HepG2 (cell line): ENCODE results near the gene SLC23A2. TPM values are rescaled to one million over a fixed set of nuclear protein-coding genes. Genes with fewer than 3 reads are reported as not detected.

ENCODE experiments used
- ATAC-seq: fragments of 200-7000 bp; cut with Tn5 transposase; 3 replicates; pipeline ENCODE4 v1.9.1; 2020; ENCODE audit warnings: mild to moderate bottlenecking, moderate library complexity
- BruUV-seq: library from RNA; stranded (reverse); fragments of 400-500 nt; replicated peaks from 2 replicates; lab custom pipeline; 2021; lab: Mats Ljungman, UMichigan
- CTCF ChIA-PET: fragments of 300-600 bp; formaldehyde crosslinking; extraction: SDS; loops from one replicate; lab custom pipeline; 2021; ENCODE audit warnings: low total read pairs, inconsistent platforms, low intra/inter-chr PET ratio; lab: Yijun Ruan, JAX
- POLR2A ChIA-PET: fragments of 350-600 bp; sonication (Branson Sonifier 250); formaldehyde crosslinking; loops from one replicate; lab custom pipeline; 2020; ENCODE audit warnings: antibody characterized with exemption, inconsistent platforms; lab: Yijun Ruan, JAX
- DNase-seq: peaks from one replicate; pipeline ENCODE4 v3.0.0-alpha.2; 2015; ENCODE audit warnings: low spot score
- FAIRE-seq: peaks from 3 replicates; lab custom pipeline; 2011; peaks lifted over from hg19 to GRCh38; lab: Jason Lieb, UNC
- H2AFZ ChIP-seq: one replicate; pipeline ENCODE4 v1.6.1; 2011; ENCODE audit warnings: low read length, inconsistent platforms
- H3K27ac ChIP-seq: fragments of 300-600 bp; 3 replicates; pipeline ENCODE4 v1.8.0; 2011; ENCODE audit warnings: mixed run types, mild to moderate bottlenecking, mixed read lengths, low read length, inconsistent platforms; ENCODE audit not compliant: insufficient read depth; ENCODE audit errors: extremely low read length
- H3K27me3 ChIP-seq, 2 experiments: fragments of 200-600 bp in 1 of 2; 2 replicates in 1 of 2; 3 replicates in 1 of 2; pipeline versions ENCODE4 v1.6.0 to v1.8.0; 2011; ENCODE audit warnings: low read length in 2 of 2, mild to moderate bottlenecking in 2 of 2, moderate library complexity in 2 of 2, inconsistent platforms in 1 of 2; ENCODE audit not compliant: insufficient read depth in 2 of 2, control insufficient read depth in 1 of 2
- H3K36me3 ChIP-seq, 2 experiments: fragments of 200-600 bp in 1 of 2; replicated peaks in 1 of 2; 2 replicates in 1 of 2; 3 replicates in 1 of 2; pipeline versions ENCODE4 v1.5.1 to v1.8.0; 2011; ENCODE audit warnings: low read length in 2 of 2, inconsistent platforms in 1 of 2; ENCODE audit not compliant: insufficient read depth in 2 of 2, control insufficient read depth in 1 of 2
- H3K4me1 ChIP-seq: 2 replicates; pipeline ENCODE4 v1.5.1; 2012; ENCODE audit warnings: low read length, inconsistent platforms; ENCODE audit not compliant: insufficient read depth
- H3K4me2 ChIP-seq: 2 replicates; pipeline ENCODE4 v1.6.0; 2011; ENCODE audit warnings: low read depth, low read length, inconsistent platforms
- H3K4me3 ChIP-seq, 3 experiments: fragments of 200-600 bp in 1 of 3; sonication (generic), shearing (Covaris generic) in 1 of 3; replicated peaks in 1 of 3; 2 replicates each; pipeline ENCODE4 v1.5.1; 2011 to 2016; ENCODE audit warnings: low read length in 3 of 3, inconsistent platforms in 2 of 3, low read depth in 2 of 3, mild to moderate bottlenecking in 2 of 3, control low read depth in 1 of 3, mixed read lengths in 1 of 3; ENCODE audit not compliant: insufficient read depth in 1 of 3
- H3K79me2 ChIP-seq: one replicate; pipeline ENCODE4 v1.6.1; 2011; ENCODE audit warnings: low read length, inconsistent platforms; ENCODE audit not compliant: insufficient read depth
- H3K9ac ChIP-seq: 2 replicates; pipeline ENCODE4 v1.6.0; 2011; ENCODE audit warnings: mild to moderate bottlenecking, low read depth, low read length, inconsistent platforms; ENCODE audit not compliant: insufficient read depth
- H3K9me3 ChIP-seq: 2 replicates; pipeline ENCODE4 v1.5.1; 2012; ENCODE audit warnings: mild to moderate bottlenecking, low read length
- H4K20me1 ChIP-seq: 2 replicates; pipeline ENCODE4 v1.6.0; 2011; ENCODE audit warnings: inconsistent platforms, mild to moderate bottlenecking, low read length, moderate library complexity; ENCODE audit not compliant: insufficient read depth
- MAX ChIP-seq: IDR thresholded peaks from 2 replicates; pipeline ENCODE4 v1.6.1; 2012; ENCODE audit warnings: inconsistent platforms
- ZNF768 ChIP-seq: sonication (generic); formaldehyde crosslinking; IDR thresholded peaks from 2 replicates; pipeline ENCODE4 v1.4.0; 2020; ENCODE audit warnings: missing genetic modification reagents
- ZNF891 ChIP-seq: sonication (generic); formaldehyde crosslinking; IDR thresholded peaks from 2 replicates; pipeline ENCODE4 v1.5.0; 2020; ENCODE audit warnings: mild to moderate bottlenecking, missing genetic modification reagents
- WGBS: methylation state at CpG from one replicate; pipeline ENCODE4 v1.1.6; 2017; ENCODE audit warnings: low lambda C conversion rate; 5-methylcytosine and 5-hydroxymethylcytosine counted together
- in situ Hi-C: cut with HindIII; loops from 2 replicates; pipeline ENCODE4 v1.10.0; 2017; ENCODE audit warnings: low pct_unique_long_range_greater_than_20kb; ENCODE audit not compliant: extremely low pct_ligation_motif_present
- intact Hi-C: fragments of 100-400 bp; cut with micrococcal nuclease; formaldehyde crosslinking; loops from one replicate; pipeline ENCODE4 v1.10.0; 2022; ENCODE audit not compliant: unreplicated experiment
- polyA plus RNA-seq, 8 experiments: library from polyadenylated mRNA; depleted of rRNA in 3 of 8; stranded (reverse) in 7 of 8; unstranded in 1 of 8; fragments of >200 nt; fragmentation: Illumina TruSeq in 4 of 8; extraction: Trizol in 4 of 8; gene quantifications; 2 replicates each; pipeline versions ENCODE4 v1.2.1 to v1.2.3, GENCODE V29; 2011 to 2016; ENCODE audit warnings: low read depth in 4 of 8, missing spikeins in 1 of 8, mixed read lengths in 1 of 8; ENCODE audit not compliant: insufficient read depth in 1 of 8
- total RNA-seq, 5 experiments: library from RNA; depleted of rRNA; stranded (reverse); fragments of >200 nt; fragmentation: Illumina TruSeq; extraction: Trizol; gene quantifications; 2 replicates each; pipeline ENCODE4 v1.2.3, GENCODE V29; 2016; ENCODE audit warnings: low read depth in 1 of 5
- TF ChIP-seq, protein P1 (sequence below): sonication (generic); formaldehyde crosslinking; IDR thresholded peaks from 2 replicates; pipeline ENCODE4 v1.5.1; 2020; ENCODE audit warnings: mild to moderate bottlenecking, missing genetic modification reagents, moderate library complexity

The SLC23A2 gene
- total and polyA plus RNA-seq, 2 of the 13 experiments (the other 11 are each of a cell fraction or from before 2014, with no cell fraction given) = 42.2 to 51.2 TPM

DNA sequence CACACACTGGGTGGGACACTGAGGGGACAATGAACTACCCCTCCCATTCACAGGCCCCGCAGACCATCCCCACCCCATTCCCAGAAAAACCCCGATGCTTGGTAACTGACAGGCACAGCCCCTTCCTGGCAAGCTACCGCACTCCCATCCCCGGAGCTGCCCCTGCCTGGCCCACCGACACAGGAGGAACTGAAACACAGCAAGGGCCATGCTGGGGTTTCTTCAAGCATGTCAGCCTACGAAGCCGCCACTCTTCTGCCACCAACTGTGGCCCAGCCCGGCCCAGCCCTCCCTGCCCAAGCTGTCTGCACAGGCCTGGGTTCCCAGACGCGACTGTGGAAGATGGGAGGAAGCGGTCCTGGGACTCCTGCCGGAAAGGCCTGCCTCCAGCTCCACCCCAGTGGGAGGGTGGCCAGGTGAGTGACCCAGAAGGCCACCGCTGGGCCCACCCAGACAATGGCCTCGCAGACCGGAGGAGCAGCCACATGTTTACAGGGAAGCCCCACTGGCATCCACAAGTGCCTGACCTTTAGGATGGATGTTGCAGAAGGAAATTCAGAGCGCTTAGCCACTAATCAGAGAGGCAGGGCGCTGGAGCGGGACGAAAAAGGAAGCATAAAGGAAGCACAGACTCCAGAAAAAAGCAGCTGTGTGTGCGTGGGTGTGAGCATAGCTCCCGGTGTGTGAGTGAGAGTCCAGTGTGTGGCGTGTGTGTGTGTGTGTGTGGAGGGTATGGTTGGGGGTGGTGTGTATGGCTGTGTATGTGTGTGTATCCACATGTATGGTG, 188.0 kb downstream of the SLC23A2 start:
- Histone ChIP-seq H3K9me3 (no peaks in the 10 kb centered on the region), H3K27ac (no peak overlapping the region), H3K4me1 (peaks cover 8% of the 10 kb centered on the region), H3K36me3 (no peaks in the 10 kb centered on the region), H3K9ac (no peak overlapping the region), H3K79me2 (no peaks in the 10 kb centered on the region), H3K4me3 (no peak overlapping the region), H2AFZ (no peak overlapping the region), H3K27me3 (peaks cover 16 to 67% of the 10 kb centered on the region in 2 experiments; a peak in 4 of 5 replicates), H3K4me2 (no peak overlapping the region), H4K20me1 (no peaks in the 10 kb centered on the region)
- DNase-seq (no peak), ATAC-seq (peak; percentile 13; the same call in 2 of the 3 replicates), FAIRE-seq (no peak)
- ChIA-PET POLR2A (no interaction called here), CTCF (no interaction called here)
- in situ Hi-C loops = no loop called here
- BruUV-seq = no TSS peak
- 34% methylated on average over 21 of the region's 22 CpGs for WGBS
- 0 out of 2 replicates have a peak, but pooled peaks have one; percentile 39 for TF ChIP-seq ZNF891 (CRISPR knock-in tag)
- TF ChIP-seq, protein P1, sequence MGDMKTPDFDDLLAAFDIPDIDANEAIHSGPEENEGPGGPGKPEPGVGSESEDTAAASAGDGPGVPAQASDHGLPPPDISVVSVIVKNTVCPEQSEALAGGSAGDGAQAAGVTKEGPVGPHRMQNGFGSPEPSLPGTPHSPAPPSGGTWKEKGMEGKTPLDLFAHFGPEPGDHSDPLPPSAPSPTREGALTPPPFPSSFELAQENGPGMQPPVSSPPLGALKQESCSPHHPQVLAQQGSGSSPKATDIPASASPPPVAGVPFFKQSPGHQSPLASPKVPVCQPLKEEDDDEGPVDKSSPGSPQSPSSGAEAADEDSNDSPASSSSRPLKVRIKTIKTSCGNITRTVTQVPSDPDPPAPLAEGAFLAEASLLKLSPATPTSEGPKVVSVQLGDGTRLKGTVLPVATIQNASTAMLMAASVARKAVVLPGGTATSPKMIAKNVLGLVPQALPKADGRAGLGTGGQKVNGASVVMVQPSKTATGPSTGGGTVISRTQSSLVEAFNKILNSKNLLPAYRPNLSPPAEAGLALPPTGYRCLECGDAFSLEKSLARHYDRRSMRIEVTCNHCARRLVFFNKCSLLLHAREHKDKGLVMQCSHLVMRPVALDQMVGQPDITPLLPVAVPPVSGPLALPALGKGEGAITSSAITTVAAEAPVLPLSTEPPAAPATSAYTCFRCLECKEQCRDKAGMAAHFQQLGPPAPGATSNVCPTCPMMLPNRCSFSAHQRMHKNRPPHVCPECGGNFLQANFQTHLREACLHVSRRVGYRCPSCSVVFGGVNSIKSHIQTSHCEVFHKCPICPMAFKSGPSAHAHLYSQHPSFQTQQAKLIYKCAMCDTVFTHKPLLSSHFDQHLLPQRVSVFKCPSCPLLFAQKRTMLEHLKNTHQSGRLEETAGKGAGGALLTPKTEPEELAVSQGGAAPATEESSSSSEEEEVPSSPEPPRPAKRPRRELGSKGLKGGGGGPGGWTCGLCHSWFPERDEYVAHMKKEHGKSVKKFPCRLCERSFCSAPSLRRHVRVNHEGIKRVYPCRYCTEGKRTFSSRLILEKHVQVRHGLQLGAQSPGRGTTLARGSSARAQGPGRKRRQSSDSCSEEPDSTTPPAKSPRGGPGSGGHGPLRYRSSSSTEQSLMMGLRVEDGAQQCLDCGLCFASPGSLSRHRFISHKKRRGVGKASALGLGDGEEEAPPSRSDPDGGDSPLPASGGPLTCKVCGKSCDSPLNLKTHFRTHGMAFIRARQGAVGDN (CRISPR knock-in tag) = peak; percentile 12; the same call in 1 of the 2 replicates
- TF ChIP-seq ZNF768 (CRISPR knock-in tag) = peak; percentile 16; the same call in 1 of the 2 replicates
- no peak for TF ChIP-seq MAX
- intact Hi-C loops = no loop called here
